Prostate gland (tissue), 2 donors: ENCODE measurements around the gene SPOCK1. TPM values are rescaled to one million over a fixed set of nuclear protein-coding genes. Genes with fewer than 3 reads are reported as not detected.

Experiments
- DNase-seq: peaks from one replicate; pipeline ENCODE4 v3.0.0-alpha.2; 2019; ENCODE audit warnings: low spot score
- H3K27ac ChIP-seq, 2 donors: fragments of 200-600 bp; sonication (generic); 2 replicates each; pipeline ENCODE4 v1.5.1; 2017 to 2019
- H3K27me3 ChIP-seq: fragments of 200-600 bp; sonication (generic); replicated peaks from 2 replicates; pipeline ENCODE4 v1.5.1; 2019; ENCODE audit not compliant: insufficient read depth
- H3K36me3 ChIP-seq, 2 donors: fragments of 200-600 bp; sonication (generic); 1 replicate in 1 of 2; 2 replicates in 1 of 2; pipeline versions ENCODE4 v1.5.1 to v1.8.1; 2017 to 2019
- H3K4me1 ChIP-seq: fragments of 200-600 bp; sonication (generic); replicated peaks from 2 replicates; pipeline ENCODE4 v1.5.1; 2019
- H3K4me3 ChIP-seq, 2 donors: fragments of 200-600 bp; sonication (generic); 2 replicates each; pipeline ENCODE4 v1.5.1; 2017 to 2019
- H3K9me3 ChIP-seq: fragments of 200-600 bp; sonication (generic); 2 replicates; pipeline ENCODE4 v1.5.1; 2017
- POLR2A ChIP-seq: fragments of 450-650 bp; IDR thresholded peaks from one replicate; pipeline ENCODE4 v1.6.1; 2016; ENCODE audit warnings: antibody characterized with exemption, mild to moderate bottlenecking
- POLR2AphosphoS5 ChIP-seq: sonication (generic); formaldehyde crosslinking; IDR thresholded peaks from one replicate; pipeline ENCODE4 v1.6.1; 2017; ENCODE audit warnings: antibody characterized with exemption
- WGBS: methylation state at CpG from one replicate; pipeline ENCODE4 v1.1.5; 2018; 5-methylcytosine and 5-hydroxymethylcytosine counted together
- intact Hi-C: fragments of 100-400 bp; cut with DNase I; formaldehyde crosslinking; loops from one replicate; pipeline ENCODE4 v1.14.2; 2022
- total RNA-seq, 2 donors: library from RNA; depleted of rRNA; stranded (reverse); fragments of >200 nt; gene quantifications; one replicate each; pipeline ENCODE4 v1.1.0, GENCODE V29; 2016
- TF ChIP-seq, protein P1 (sequence below), 4 experiments: fragments of 200-600 bp in 2 of 4; fragments of 450-650 bp in 2 of 4; sonication (generic) in 2 of 4; IDR thresholded peaks; 1 replicate in 3 of 4; 2 replicates in 1 of 4; pipeline ENCODE4 v1.5.1; 2016 to 2019; ENCODE audit warnings: antibody characterized with exemption in 4 of 4, mild to moderate bottlenecking in 2 of 4, moderate library complexity in 2 of 4

Gene SPOCK1
- total RNA-seq, 2 donors from 2014 or later: 89.4 to 92.9 TPM

DNA sequence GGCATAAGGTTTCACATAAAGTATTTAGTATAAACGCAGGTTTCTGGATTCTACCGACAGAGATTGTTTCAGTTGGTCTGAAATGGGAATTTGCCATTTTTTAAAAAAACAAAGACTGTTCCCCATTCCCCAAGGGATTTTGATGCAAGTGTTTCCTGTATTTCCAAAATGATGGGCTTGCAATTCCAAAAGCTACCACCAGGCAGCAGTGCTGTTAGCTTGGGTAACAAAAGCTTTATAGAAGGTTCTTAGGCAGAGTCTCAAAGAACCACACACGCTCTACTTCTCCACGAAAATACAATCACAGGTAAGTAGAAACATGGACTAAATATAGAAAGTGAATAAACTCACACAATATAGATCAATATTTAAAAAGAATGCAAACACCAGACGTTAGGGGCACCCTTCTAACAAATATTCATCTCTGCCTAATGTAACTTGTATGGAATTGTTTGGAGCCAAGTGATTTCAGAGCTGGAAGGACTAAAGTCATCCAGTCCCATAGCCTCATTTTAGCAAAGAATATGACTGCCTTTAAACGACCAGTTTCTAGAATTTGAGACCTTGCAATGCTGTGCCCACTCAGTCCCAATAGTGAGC is 154.3 kb downstream of the SPOCK1 start:
- H3K4me3 ChIP-seq: no peak overlapping the region
- no peaks in the 10 kb centered on the region for H3K27me3 ChIP-seq
- peak; percentile 33 for DNase-seq
- H3K36me3 ChIP-seq: no peaks in the 10 kb centered on the region
- no peak for TF ChIP-seq POLR2AphosphoS5
- TF ChIP-seq, protein P1, sequence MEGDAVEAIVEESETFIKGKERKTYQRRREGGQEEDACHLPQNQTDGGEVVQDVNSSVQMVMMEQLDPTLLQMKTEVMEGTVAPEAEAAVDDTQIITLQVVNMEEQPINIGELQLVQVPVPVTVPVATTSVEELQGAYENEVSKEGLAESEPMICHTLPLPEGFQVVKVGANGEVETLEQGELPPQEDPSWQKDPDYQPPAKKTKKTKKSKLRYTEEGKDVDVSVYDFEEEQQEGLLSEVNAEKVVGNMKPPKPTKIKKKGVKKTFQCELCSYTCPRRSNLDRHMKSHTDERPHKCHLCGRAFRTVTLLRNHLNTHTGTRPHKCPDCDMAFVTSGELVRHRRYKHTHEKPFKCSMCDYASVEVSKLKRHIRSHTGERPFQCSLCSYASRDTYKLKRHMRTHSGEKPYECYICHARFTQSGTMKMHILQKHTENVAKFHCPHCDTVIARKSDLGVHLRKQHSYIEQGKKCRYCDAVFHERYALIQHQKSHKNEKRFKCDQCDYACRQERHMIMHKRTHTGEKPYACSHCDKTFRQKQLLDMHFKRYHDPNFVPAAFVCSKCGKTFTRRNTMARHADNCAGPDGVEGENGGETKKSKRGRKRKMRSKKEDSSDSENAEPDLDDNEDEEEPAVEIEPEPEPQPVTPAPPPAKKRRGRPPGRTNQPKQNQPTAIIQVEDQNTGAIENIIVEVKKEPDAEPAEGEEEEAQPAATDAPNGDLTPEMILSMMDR (IDR thresholded peaks at IDR 0.05): peak; percentile 37 to 71 (median 54)
- no peak overlapping the region for H3K27ac ChIP-seq
- H3K9me3 ChIP-seq: no peaks in the 10 kb centered on the region
- H3K4me1 ChIP-seq: peaks cover 2% of the 10 kb centered on the region
- intact Hi-C loops: no loop called here
- 46% methylated on average over 6 of the region's 6 CpGs for WGBS

DNA sequence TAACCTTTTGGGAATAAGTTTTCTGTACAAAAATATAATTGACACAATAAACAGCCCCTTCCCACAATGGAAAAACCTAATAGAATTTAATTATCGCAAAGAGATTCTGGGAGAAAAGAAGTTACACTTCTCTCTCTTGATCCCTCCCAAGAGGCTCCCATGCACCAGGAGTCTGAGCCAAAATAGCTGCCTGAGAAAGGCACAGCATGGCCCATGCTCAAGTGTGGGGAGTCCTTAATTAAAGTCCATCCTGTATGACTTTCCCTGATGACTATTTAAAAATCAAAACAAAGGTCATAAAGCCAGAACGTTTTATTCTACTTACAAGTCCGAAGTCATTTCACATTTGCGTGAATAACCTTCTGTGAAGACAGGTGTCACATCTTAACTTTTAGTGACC is 155.1 kb downstream of the SPOCK1 start:
- no peak for TF ChIP-seq POLR2AphosphoS5
- TF ChIP-seq, protein P1 (IDR thresholded peaks at IDR 0.05): no peak
- no peak for TF ChIP-seq POLR2A
- H3K4me3 ChIP-seq: no peak overlapping the region
- no peak overlapping the region for H3K27ac ChIP-seq
- H3K36me3 ChIP-seq: no peaks in the 10 kb centered on the region
- H3K27me3 ChIP-seq: no peaks in the 10 kb centered on the region
- intact Hi-C loops: no loop called here
- peaks cover 2% of the 10 kb centered on the region for H3K4me1 ChIP-seq
- H3K9me3 ChIP-seq: no peaks in the 10 kb centered on the region
- no peak for DNase-seq
- WGBS: 62% methylated on average over 4 of the region's 4 CpGs

DNA sequence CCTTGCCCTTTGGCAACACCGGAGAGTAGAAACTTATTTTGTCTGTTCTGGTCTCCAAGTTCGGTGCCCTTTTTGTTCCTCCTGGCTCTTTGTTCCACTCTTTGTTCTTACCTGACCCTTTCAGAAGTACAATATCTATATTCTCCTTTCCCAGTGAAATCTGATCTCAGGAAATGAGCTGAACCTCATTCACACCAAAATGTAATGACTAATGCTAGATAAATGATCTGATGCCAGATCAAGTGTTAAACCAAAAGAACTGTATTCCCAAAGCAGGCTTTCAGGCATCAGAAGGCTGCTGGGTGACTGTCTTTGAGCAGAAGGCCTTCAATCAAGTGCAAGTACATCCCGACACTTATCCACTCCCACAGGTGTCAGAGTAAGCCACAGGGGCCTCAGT is 156.4 kb downstream of the SPOCK1 start:
- TF ChIP-seq POLR2AphosphoS5 (no peak), POLR2A (no peak)
- peaks cover 2% of the 10 kb centered on the region for H3K4me1 ChIP-seq
- no peaks in the 10 kb centered on the region for H3K27me3 ChIP-seq
- H3K4me3 ChIP-seq: no peak overlapping the region
- H3K9me3 ChIP-seq: no peaks in the 10 kb centered on the region
- no peak overlapping the region for H3K27ac ChIP-seq
- intact Hi-C loops: no loop called here
- WGBS: 80% methylated on average over 3 of the region's 3 CpGs
- DNase-seq: no peak
- H3K36me3 ChIP-seq: no peaks in the 10 kb centered on the region

DNA sequence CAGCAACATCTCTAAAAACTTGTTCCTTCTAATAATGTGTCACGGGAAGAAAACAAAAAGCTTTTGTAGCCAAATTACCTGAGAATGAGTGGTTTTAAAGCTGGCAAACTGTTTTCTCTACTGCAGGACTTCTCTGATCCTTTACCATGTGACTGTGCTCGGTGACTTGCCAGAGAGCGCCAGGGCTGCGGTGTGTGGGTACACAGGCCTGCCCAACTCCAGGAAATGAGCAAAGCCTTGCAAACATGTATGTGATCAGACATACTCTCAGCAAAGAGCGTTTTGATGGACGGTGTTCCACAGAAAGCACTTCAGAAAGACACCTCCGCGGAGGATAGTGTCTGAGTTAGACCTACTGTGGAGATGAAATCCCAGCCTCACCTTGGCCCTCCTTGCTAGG is 157.3 kb downstream of the SPOCK1 start:
- TF ChIP-seq POLR2AphosphoS5: no peak
- TF ChIP-seq, protein P1 (IDR thresholded peaks at IDR 0.05): no peak
- no peak for TF ChIP-seq POLR2A
- Histone ChIP-seq H3K4me3 (no peak overlapping the region), H3K27ac (no peak overlapping the region), H3K27me3 (no peaks in the 10 kb centered on the region), H3K4me1 (peaks cover 2% of the 10 kb centered on the region), H3K9me3 (no peaks in the 10 kb centered on the region), H3K36me3 (no peaks in the 10 kb centered on the region)
- intact Hi-C loops: no loop called here
- no peak for DNase-seq
- 79% methylated on average over 8 of the region's 8 CpGs for WGBS

DNA sequence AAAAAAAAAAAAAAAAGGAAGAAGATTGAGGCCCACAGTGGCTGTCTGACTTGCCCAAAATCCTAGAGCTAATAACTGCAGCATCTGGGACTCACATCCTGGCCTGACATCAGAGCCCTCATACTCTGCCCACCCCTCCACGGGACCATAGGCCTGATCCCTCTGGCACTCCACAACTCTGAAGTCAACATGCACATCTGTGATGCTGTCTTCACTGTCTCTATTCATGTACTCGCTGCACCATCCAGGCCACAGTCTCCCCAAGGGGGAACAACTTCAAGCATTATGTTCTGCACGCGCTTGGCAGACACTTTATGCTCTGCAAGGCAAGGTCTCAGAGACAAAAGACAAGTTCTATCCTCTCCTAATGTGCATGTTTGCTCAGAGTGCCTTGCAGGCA is 158.2 kb downstream of the SPOCK1 start:
- H3K36me3 ChIP-seq: no peaks in the 10 kb centered on the region
- peaks cover 2% of the 10 kb centered on the region for H3K4me1 ChIP-seq
- TF ChIP-seq, protein P1 (IDR thresholded peaks at IDR 0.05): no peak
- no peak for TF ChIP-seq POLR2A
- H3K9me3 ChIP-seq: no peaks in the 10 kb centered on the region
- no peak for DNase-seq
- intact Hi-C loops: no loop called here
- 28% methylated on average over 4 of the region's 4 CpGs for WGBS
- H3K4me3 ChIP-seq: no peak overlapping the region
- H3K27me3 ChIP-seq: no peaks in the 10 kb centered on the region
- H3K27ac ChIP-seq: no peak overlapping the region
